SK-N-DZ (cell line): ENCODE measurements around the gene MAVS.
"Not testable (repeated sequence)": the region's sequence is repeated elsewhere in the genome, so short reads cannot be mapped to it uniquely, and the experiment has no call there.

Source experiments
- DNase-seq: peaks from one replicate; pipeline ENCODE4 v3.0.0-alpha.2; 2015; ENCODE audit warnings: low spot score
- small RNA-seq, 2 experiments: library from RNA; depleted of rRNA; stranded (forward); fragments of <200 nt; gene quantifications; one replicate each; pipeline ENCODE3, GENCODE V24; 2014

Gene MAVS

GRCh38 chr20:3906744-3907721, 60.4 kb downstream of the MAVS start:
- not testable (repeated sequence) for DNase-seq

GRCh38 chr20:3908667-3909066, 62.0 kb downstream of the MAVS start:
- no peak for DNase-seq

- no peak for DNase-seq
These were observed 63.3 kb downstream of the MAVS start for GRCh38 chr20:3909952-3910366.

- no peak for DNase-seq
These were observed 64.2 kb downstream of the MAVS start for GRCh38 chr20:3910853-3911252.

GRCh38 chr20:3911956-3912355, 65.3 kb downstream of the MAVS start:
- no peak for DNase-seq

GRCh38 chr20:3914446-3914845, 67.8 kb downstream of the MAVS start:
- DNase-seq = no peak

GRCh38 chr20:3915691-3916090, 69.1 kb downstream of the MAVS start:
- no peak for DNase-seq

- no peak for DNase-seq
These were observed 69.7 kb downstream of the MAVS start for GRCh38 chr20:3916364-3916763.

GRCh38 chr20:3919352-3919751, 72.7 kb downstream of the MAVS start:
- DNase-seq = no peak

GRCh38 chr20:3922223-3922982, 75.8 kb downstream of the MAVS start:
- no peak for DNase-seq

GRCh38 chr20:3922983-3923339, 76.3 kb downstream of the MAVS start:
- no peak for DNase-seq

GRCh38 chr20:3923818-3924217, 77.2 kb downstream of the MAVS start:
- no peak for DNase-seq

GRCh38 chr20:3924304-3925112, 77.9 kb downstream of the MAVS start:
- DNase-seq = no peak

- no peak for DNase-seq
These were observed 78.6 kb downstream of the MAVS start for GRCh38 chr20:3925113-3925695.

Small RNA genes lying within 50 kb of the gene (small RNA-seq; reads per million reads assigned to genes)
- 1.2 to 4.1 reads per million in 2 experiments for gene MIR103A2
